ENCODE measurements around the gene TTC5. TPM values are rescaled to one million over a fixed set of nuclear protein-coding genes. Genes with fewer than 3 reads are reported as not detected.
"Not testable (repeated sequence)": the region's sequence is repeated elsewhere in the genome, so short reads cannot be mapped to it uniquely, and the experiment has no call there.

TTC5 gene
- total RNA-seq, 1 experiment from 2014 or later, result 20.6 TPM

- no peak for TF ChIP-seq CTCF (IDR thresholded peaks at IDR 0.05; ENCODE audit: unreplicated experiment)
- Mint-ChIP-seq H3K27ac (ENCODE audit: unreplicated experiment) (no peak overlapping the region), H3K27me3 (ENCODE audit: unreplicated experiment) (no peaks in the 10 kb centered on the region), H3K9me3 (ENCODE audit: low read depth, unreplicated experiment) (no peaks in the 10 kb centered on the region), H3K36me3 (ENCODE audit: insufficient read depth, unreplicated experiment) (no peaks in the 10 kb centered on the region), H3K4me3 (ENCODE audit: low read depth, unreplicated experiment) (no peak overlapping the region), H3K4me1 (ENCODE audit: low read depth, unreplicated experiment) (no peaks in the 10 kb centered on the region)
- intact Hi-C loops (cut with micrococcal nuclease; ENCODE audit: unreplicated experiment), result no loop called here
- no TSS peak for BruUV-seq (replicated peaks)
- no peak for DNase-seq
- CTCF ChIA-PET, result no interaction called here
These were observed 11.1 kb downstream of the TTC5 start for GRCh38 chr14:20294636-20295035.

- BruUV-seq (replicated peaks); H3K9me3 Mint-ChIP-seq (ENCODE audit: low read depth, unreplicated experiment); H3K27ac Mint-ChIP-seq (ENCODE audit: unreplicated experiment); DNase-seq; CTCF ChIA-PET; H3K36me3 Mint-ChIP-seq (ENCODE audit: insufficient read depth, unreplicated experiment); H3K4me3 Mint-ChIP-seq (ENCODE audit: low read depth, unreplicated experiment); intact Hi-C loops (cut with micrococcal nuclease; ENCODE audit: unreplicated experiment); H3K27me3 Mint-ChIP-seq (ENCODE audit: unreplicated experiment); H3K4me1 Mint-ChIP-seq (ENCODE audit: low read depth, unreplicated experiment): not testable (repeated sequence)
These were observed 23.8 kb downstream of the TTC5 start for GRCh38 chr14:20281998-20282397.

- H3K9me3 Mint-ChIP-seq (ENCODE audit: low read depth, unreplicated experiment); BruUV-seq (replicated peaks); H3K27ac Mint-ChIP-seq (ENCODE audit: unreplicated experiment); H3K4me1 Mint-ChIP-seq (ENCODE audit: low read depth, unreplicated experiment); DNase-seq; CTCF ChIA-PET; H3K27me3 Mint-ChIP-seq (ENCODE audit: unreplicated experiment); intact Hi-C loops (cut with micrococcal nuclease; ENCODE audit: unreplicated experiment); H3K36me3 Mint-ChIP-seq (ENCODE audit: insufficient read depth, unreplicated experiment); H3K4me3 Mint-ChIP-seq (ENCODE audit: low read depth, unreplicated experiment): not testable (repeated sequence)
These were observed 25.5 kb downstream of the TTC5 start for GRCh38 chr14:20280265-20280664.

GRCh38 chr14:20278414-20278813, 27.3 kb downstream of the TTC5 start:
- peaks cover 6% of the 10 kb centered on the region for H3K36me3 Mint-ChIP-seq (ENCODE audit: insufficient read depth, unreplicated experiment)
- DNase-seq, result peak; percentile 3
- no TSS peak for BruUV-seq (replicated peaks)
- no peaks in the 10 kb centered on the region for H3K4me1 Mint-ChIP-seq (ENCODE audit: low read depth, unreplicated experiment)
- TF ChIP-seq CTCF (IDR thresholded peaks at IDR 0.05; ENCODE audit: unreplicated experiment), result no peak
- no peak overlapping the region for H3K4me3 Mint-ChIP-seq (ENCODE audit: low read depth, unreplicated experiment)
- H3K9me3 Mint-ChIP-seq (ENCODE audit: low read depth, unreplicated experiment), result peaks cover 11% of the 10 kb centered on the region
- intact Hi-C loops (cut with micrococcal nuclease; ENCODE audit: unreplicated experiment), result no loop called here
- CTCF ChIA-PET, result no interaction called here
- no peaks in the 10 kb centered on the region for H3K27me3 Mint-ChIP-seq (ENCODE audit: unreplicated experiment)
- H3K27ac Mint-ChIP-seq (ENCODE audit: unreplicated experiment), result no peak overlapping the region

GRCh38 chr14:20277409-20277808, 28.3 kb downstream of the TTC5 start:
- CTCF ChIA-PET, result no interaction called here

More at GRCh38 chr14:20277409-20277808, 28.3 kb downstream of the TTC5 start:
- no peaks in the 10 kb centered on the region for H3K4me1 Mint-ChIP-seq (ENCODE audit: low read depth, unreplicated experiment)
- no TSS peak for BruUV-seq (replicated peaks)
- intact Hi-C loops (cut with micrococcal nuclease; ENCODE audit: unreplicated experiment), result no loop called here
- DNase-seq, result no peak
- no peaks in the 10 kb centered on the region for H3K27me3 Mint-ChIP-seq (ENCODE audit: unreplicated experiment)
- H3K36me3 Mint-ChIP-seq (ENCODE audit: insufficient read depth, unreplicated experiment), result peaks cover 6% of the 10 kb centered on the region
- no peak overlapping the region for H3K4me3 Mint-ChIP-seq (ENCODE audit: low read depth, unreplicated experiment)
- no peak for TF ChIP-seq CTCF (IDR thresholded peaks at IDR 0.05; ENCODE audit: unreplicated experiment)
- peaks cover 13% of the 10 kb centered on the region for H3K9me3 Mint-ChIP-seq (ENCODE audit: low read depth, unreplicated experiment)
- H3K27ac Mint-ChIP-seq (ENCODE audit: unreplicated experiment), result no peak overlapping the region
